Neural progenitor cell (in vitro differentiated cells): ENCODE measurements around the gene NOP53. TPM values are rescaled to one million over a fixed set of nuclear protein-coding genes. Genes with fewer than 3 reads are reported as not detected.
"Not testable (repeated sequence)": the region's sequence is repeated elsewhere in the genome, so short reads cannot be mapped to it uniquely, and the experiment has no call there.

Experiments used
- DNase-seq: peaks from one replicate; pipeline ENCODE4 v3.0.0-alpha.2; 2016; ENCODE audit warnings: low spot score
- H2AFZ ChIP-seq: fragments of 200-600 bp; sonication (generic); replicated peaks from 2 replicates; pipeline ENCODE4 v1.6.1; 2016; ENCODE audit warnings: antibody characterized with exemption
- H3F3A ChIP-seq: fragments of 200-600 bp; sonication (generic); 2 replicates; pipeline ENCODE4 v1.6.1; 2016; ENCODE audit warnings: antibody characterized with exemption, low read depth
- H3K27ac ChIP-seq: fragments of 200-600 bp; sonication (generic); 2 replicates; pipeline ENCODE4 v1.5.1; 2016; ENCODE audit warnings: mild to moderate bottlenecking
- H3K27me3 ChIP-seq: fragments of 200-600 bp; sonication (generic); 2 replicates; pipeline ENCODE4 v1.6.1; 2016; ENCODE audit warnings: mild to moderate bottlenecking, moderate library complexity
- H3K36me3 ChIP-seq: fragments of 200-600 bp; sonication (generic); 2 replicates; pipeline ENCODE4 v1.5.1; 2016
- H3K4me1 ChIP-seq: fragments of 200-600 bp; sonication (generic); 2 replicates; pipeline ENCODE4 v1.6.1; 2016; ENCODE audit warnings: mixed run types
- H3K4me2 ChIP-seq: fragments of 200-600 bp; sonication (generic); 2 replicates; pipeline ENCODE4 v1.6.1; 2016
- H3K4me3 ChIP-seq: fragments of 200-600 bp; sonication (generic); 2 replicates; pipeline ENCODE4 v1.5.1; 2016
- H3K79me2 ChIP-seq: fragments of 200-600 bp; sonication (generic); 2 replicates; pipeline ENCODE4 v1.6.1; 2016; ENCODE audit warnings: low read depth
- H3K9ac ChIP-seq: fragments of 200-600 bp; sonication (generic); 2 replicates; pipeline ENCODE4 v1.6.1; 2016
- H3K9me3 ChIP-seq: fragments of 200-600 bp; sonication (generic); 2 replicates; pipeline ENCODE4 v1.5.1; 2016; ENCODE audit warnings: low read depth
- H4K20me1 ChIP-seq: fragments of 200-600 bp; sonication (generic); 2 replicates; pipeline ENCODE4 v1.6.1; 2016; ENCODE audit warnings: low read depth
- H3K27ac Mint-ChIP-seq: 3 replicates; pipeline ENCODE4 v1.8.0; 2021; ENCODE audit warnings: mixed read lengths
- H3K27me3 Mint-ChIP-seq: 2 replicates; pipeline ENCODE4 v1.8.0; 2022; ENCODE audit warnings: low read depth, mild to moderate bottlenecking, inconsistent platforms, moderate library complexity, mixed read lengths; ENCODE audit not compliant: insufficient read depth
- H3K36me3 Mint-ChIP-seq: 3 replicates; pipeline ENCODE4 v1.8.0; 2021; ENCODE audit warnings: mixed read lengths
- H3K4me1 Mint-ChIP-seq: 3 replicates; pipeline ENCODE4 v1.8.0; 2021; ENCODE audit warnings: mixed read lengths
- H3K4me3 Mint-ChIP-seq: 3 replicates; pipeline ENCODE4 v1.8.0; 2021; ENCODE audit warnings: mild to moderate bottlenecking, moderate library complexity, mixed read lengths
- H3K9me3 Mint-ChIP-seq: 3 replicates; pipeline ENCODE4 v1.8.0; 2020; ENCODE audit warnings: mixed read lengths
- EZH2 ChIP-seq: fragments of 200-600 bp; sonication (generic); IDR thresholded peaks from 2 replicates; pipeline ENCODE4 v1.6.1; 2017; ENCODE audit warnings: antibody characterized with exemption, mild to moderate bottlenecking, moderate library complexity
- EZH2phosphoT487 ChIP-seq: fragments of 200-600 bp; sonication (generic); IDR thresholded peaks from 2 replicates; pipeline ENCODE4 v1.6.1; 2017; ENCODE audit warnings: antibody characterized with exemption
- total RNA-seq: library from RNA; depleted of rRNA; stranded (reverse); fragments of >200 nt; gene quantifications from 2 replicates; pipeline ENCODE4 v1.2.3, GENCODE V29; 2015; ENCODE audit warnings: low replicate concordance
- TF ChIP-seq, protein P1 (sequence below): fragments of 200-600 bp; sonication (generic); IDR thresholded peaks from 2 replicates; pipeline ENCODE4 v1.5.1; 2017; ENCODE audit warnings: antibody characterized with exemption, mild to moderate bottlenecking

Gene NOP53
- total RNA-seq, 1 donor from 2014 or later = 101 TPM

DNA sequence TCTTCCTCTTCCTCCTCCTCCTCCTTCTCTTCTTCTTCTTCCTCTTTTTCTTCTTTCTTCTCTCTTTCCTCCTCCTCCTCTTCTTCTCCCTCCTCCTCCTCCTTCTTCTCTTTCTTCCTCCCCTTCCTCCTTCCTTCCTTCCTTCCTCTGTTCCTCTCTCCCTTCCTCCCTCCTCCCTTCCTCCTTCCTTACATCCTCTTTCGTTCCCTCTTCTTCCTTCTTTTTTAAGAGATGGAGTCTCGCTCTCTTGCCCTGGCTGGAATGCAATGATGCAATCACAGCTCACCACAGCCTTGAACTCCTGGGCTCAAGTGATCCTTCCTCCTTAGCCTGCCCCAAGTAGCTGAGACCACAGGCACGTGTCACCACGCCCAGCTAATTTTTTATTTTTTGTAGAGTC, 18.9 kb upstream of the NOP53 start:
- Mint-ChIP-seq H3K4me1 (peaks cover 10% of the 10 kb centered on the region), H3K36me3 (no peaks in the 10 kb centered on the region), H3K27me3 (peaks cover 15% of the 10 kb centered on the region), H3K9me3 (no peaks in the 10 kb centered on the region), H3K27ac (peak overlapping the region; percentile 54), H3K4me3 (no peak overlapping the region)
- peaks cover 7% of the 10 kb centered on the region for H3F3A ChIP-seq
- H3K27ac ChIP-seq = no peak overlapping the region
- no peaks in the 10 kb centered on the region for H3K27me3 ChIP-seq
- H3K9ac ChIP-seq = no peak overlapping the region
- TF ChIP-seq EZH2 (no peak), EZH2phosphoT487 (no peak)
- TF ChIP-seq, protein P1, sequence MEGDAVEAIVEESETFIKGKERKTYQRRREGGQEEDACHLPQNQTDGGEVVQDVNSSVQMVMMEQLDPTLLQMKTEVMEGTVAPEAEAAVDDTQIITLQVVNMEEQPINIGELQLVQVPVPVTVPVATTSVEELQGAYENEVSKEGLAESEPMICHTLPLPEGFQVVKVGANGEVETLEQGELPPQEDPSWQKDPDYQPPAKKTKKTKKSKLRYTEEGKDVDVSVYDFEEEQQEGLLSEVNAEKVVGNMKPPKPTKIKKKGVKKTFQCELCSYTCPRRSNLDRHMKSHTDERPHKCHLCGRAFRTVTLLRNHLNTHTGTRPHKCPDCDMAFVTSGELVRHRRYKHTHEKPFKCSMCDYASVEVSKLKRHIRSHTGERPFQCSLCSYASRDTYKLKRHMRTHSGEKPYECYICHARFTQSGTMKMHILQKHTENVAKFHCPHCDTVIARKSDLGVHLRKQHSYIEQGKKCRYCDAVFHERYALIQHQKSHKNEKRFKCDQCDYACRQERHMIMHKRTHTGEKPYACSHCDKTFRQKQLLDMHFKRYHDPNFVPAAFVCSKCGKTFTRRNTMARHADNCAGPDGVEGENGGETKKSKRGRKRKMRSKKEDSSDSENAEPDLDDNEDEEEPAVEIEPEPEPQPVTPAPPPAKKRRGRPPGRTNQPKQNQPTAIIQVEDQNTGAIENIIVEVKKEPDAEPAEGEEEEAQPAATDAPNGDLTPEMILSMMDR = no peak
- H2AFZ ChIP-seq = no peak overlapping the region
- H3K4me2 ChIP-seq = no peak overlapping the region
- no peaks in the 10 kb centered on the region for H3K79me2 ChIP-seq
- no peaks in the 10 kb centered on the region for H4K20me1 ChIP-seq
- no peaks in the 10 kb centered on the region for H3K4me1 ChIP-seq
- H3K36me3 ChIP-seq = no peaks in the 10 kb centered on the region
- no peak for DNase-seq
- H3K9me3 ChIP-seq = no peaks in the 10 kb centered on the region
- no peak overlapping the region for H3K4me3 ChIP-seq

GRCh38 chr19:47728295-47728694, 17.1 kb upstream of the NOP53 start:
- H3F3A ChIP-seq, H3K79me2 ChIP-seq, H3K27ac ChIP-seq, H3K4me3 Mint-ChIP-seq, H3K9ac ChIP-seq, H3K27ac Mint-ChIP-seq, H3K4me3 ChIP-seq, H3K4me2 ChIP-seq, DNase-seq, H3K27me3 ChIP-seq, H3K4me1 ChIP-seq, H3K9me3 ChIP-seq, H3K9me3 Mint-ChIP-seq, H3K36me3 Mint-ChIP-seq, H4K20me1 ChIP-seq, H3K36me3 ChIP-seq, H2AFZ ChIP-seq: not testable (repeated sequence)
- Mint-ChIP-seq H3K4me1 (peaks cover 10% of the 10 kb centered on the region), H3K27me3 (peaks cover 22% of the 10 kb centered on the region)

- Mint-ChIP-seq H3K27ac (peak overlapping the region; percentile 88), H3K9me3 (no peaks in the 10 kb centered on the region), H3K4me3 (peak overlapping the region; percentile 80), H3K27me3 (peaks cover 26% of the 10 kb centered on the region), H3K36me3 (no peaks in the 10 kb centered on the region), H3K4me1 (peaks cover 10% of the 10 kb centered on the region)
- H3K9me3 ChIP-seq = no peaks in the 10 kb centered on the region
- no peak overlapping the region for H3K9ac ChIP-seq
- H3K36me3 ChIP-seq = no peaks in the 10 kb centered on the region
- H2AFZ ChIP-seq = peak overlapping the region; percentile 84
- H3K27ac ChIP-seq = no peak overlapping the region
- no peaks in the 10 kb centered on the region for H3K4me1 ChIP-seq
- DNase-seq = peak; percentile 33
- TF ChIP-seq EZH2 (no peak), EZH2phosphoT487 (no peak)
- TF ChIP-seq, protein P1 = no peak
- H3K4me3 ChIP-seq = peak overlapping the region; percentile 65
- H4K20me1 ChIP-seq = no peaks in the 10 kb centered on the region
- peak overlapping the region; percentile 93 for H3K4me2 ChIP-seq
- peaks cover 7% of the 10 kb centered on the region for H3F3A ChIP-seq
- H3K27me3 ChIP-seq = no peaks in the 10 kb centered on the region
- no peaks in the 10 kb centered on the region for H3K79me2 ChIP-seq
Observed at GRCh38 chr19:47729468-47729798, 15.9 kb upstream of the NOP53 start.

- DNase-seq = peak; percentile 82
- H3K79me2 ChIP-seq = no peaks in the 10 kb centered on the region
- H3K27me3 ChIP-seq = no peaks in the 10 kb centered on the region
- H3K4me1 ChIP-seq = no peaks in the 10 kb centered on the region
- TF ChIP-seq EZH2 = no peak
- no peak for TF ChIP-seq EZH2phosphoT487
- TF ChIP-seq, protein P1 = no peak
- H3F3A ChIP-seq = peaks cover 7% of the 10 kb centered on the region
- no peak overlapping the region for H3K9ac ChIP-seq
- H4K20me1 ChIP-seq = no peaks in the 10 kb centered on the region
- no peak overlapping the region for H3K27ac ChIP-seq
- peak overlapping the region; percentile 93 for H3K4me2 ChIP-seq
- H3K36me3 ChIP-seq = no peaks in the 10 kb centered on the region
- Mint-ChIP-seq H3K27ac (no peak overlapping the region), H3K27me3 (peaks cover 26% of the 10 kb centered on the region), H3K9me3 (no peaks in the 10 kb centered on the region), H3K4me3 (peak overlapping the region; percentile 80), H3K4me1 (peaks cover 10% of the 10 kb centered on the region), H3K36me3 (no peaks in the 10 kb centered on the region)
- H3K9me3 ChIP-seq = no peaks in the 10 kb centered on the region
- H2AFZ ChIP-seq = peak overlapping the region; percentile 84
- peak overlapping the region; percentile 65 for H3K4me3 ChIP-seq
Observed at GRCh38 chr19:47729799-47730520, 15.4 kb upstream of the NOP53 start.
